Cerebellar cortex (tissue), 1 donor: ENCODE measurements around the gene NEURL4.
"Not testable (repeated sequence)": the region's sequence is repeated elsewhere in the genome, so short reads cannot be mapped to it uniquely, and the experiment has no call there.

Source experiments
- DNase-seq: peaks from one replicate; pipeline ENCODE4 v3.0.0-alpha.2; 2015; ENCODE audit warnings: low spot score

NEURL4 gene

DNA sequence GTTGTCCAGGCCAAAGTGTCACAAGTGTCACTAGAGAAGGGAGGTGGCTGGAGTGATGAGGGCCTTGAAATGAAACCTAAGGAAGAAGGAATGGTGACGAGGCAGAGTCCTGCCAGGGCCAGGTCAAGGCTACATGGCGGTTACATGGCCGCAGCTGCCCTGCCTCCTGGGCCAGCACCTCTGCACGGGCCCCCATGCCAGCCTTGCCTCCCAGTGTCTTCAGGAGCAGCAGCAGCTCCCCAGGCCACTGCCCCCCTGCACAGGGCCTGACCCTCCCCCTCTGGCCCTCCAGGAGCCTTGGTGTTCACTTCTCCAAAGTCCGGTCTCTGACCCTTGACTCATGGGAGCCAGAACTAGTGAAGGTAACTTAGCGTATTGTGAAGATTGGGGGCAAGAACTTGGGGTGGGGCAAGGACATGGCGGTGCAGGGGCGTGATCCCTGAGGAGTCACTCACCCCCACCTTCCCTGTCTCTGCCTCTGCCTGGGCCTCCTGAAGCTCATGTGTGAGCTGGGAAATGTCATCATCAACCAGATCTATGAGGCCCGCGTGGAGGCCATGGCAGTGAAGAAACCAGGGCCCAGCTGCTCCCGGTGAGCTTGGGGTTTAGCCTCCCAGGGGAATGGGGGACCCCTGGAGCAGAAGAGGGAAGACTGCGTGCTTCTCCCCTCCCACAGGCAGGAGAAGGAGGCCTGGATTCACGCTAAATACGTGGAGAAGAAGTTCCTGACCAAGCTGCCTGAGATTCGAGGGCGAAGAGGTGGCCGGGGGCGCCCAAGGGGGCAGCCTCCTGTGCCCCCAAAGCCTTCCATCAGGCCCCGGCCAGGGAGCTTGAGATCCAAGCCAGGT lies 18.7 kb upstream of the NEURL4 start:
- no peak for DNase-seq

DNA sequence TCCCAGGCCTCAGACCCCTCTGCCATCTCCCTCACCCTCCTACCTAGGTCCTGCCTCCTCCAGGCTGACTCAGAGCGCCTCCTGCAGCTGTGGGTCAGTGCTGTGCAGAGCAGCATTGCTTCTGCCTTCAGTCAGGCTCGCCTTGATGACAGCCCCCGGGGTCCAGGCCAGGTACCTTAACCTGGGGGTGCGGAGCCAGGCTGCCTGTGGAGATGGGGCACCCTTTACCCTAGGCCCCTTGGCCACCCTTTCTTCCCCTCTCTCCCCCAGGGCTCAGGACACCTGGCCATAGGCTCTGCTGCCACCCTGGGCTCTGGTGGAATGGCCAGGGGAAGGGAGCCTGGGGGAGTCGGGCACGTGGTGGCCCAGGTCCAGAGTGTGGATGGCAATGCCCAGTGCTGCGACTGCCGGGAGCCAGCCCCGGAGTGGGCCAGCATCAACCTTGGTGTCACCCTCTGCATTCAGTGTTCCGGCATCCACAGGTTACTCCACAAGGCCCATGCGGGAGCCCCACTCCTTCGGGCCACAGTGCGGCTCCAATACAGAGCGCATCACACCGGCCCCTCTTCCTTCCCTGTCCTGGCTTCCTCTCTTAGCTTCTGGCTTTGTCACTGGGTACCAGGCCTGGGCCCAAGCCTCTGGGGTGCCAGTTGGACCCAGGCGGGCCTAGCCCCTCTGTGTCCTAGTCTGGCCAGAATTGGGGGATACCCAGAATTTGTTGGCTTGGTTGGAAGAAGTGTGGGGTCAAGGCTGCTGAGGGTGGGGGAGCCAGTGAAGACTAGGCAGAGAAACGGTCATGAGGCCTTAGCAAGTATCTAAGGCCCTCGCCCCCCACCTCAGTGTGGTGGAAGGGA lies 17.9 kb upstream of the NEURL4 start:
- no peak for DNase-seq

DNA sequence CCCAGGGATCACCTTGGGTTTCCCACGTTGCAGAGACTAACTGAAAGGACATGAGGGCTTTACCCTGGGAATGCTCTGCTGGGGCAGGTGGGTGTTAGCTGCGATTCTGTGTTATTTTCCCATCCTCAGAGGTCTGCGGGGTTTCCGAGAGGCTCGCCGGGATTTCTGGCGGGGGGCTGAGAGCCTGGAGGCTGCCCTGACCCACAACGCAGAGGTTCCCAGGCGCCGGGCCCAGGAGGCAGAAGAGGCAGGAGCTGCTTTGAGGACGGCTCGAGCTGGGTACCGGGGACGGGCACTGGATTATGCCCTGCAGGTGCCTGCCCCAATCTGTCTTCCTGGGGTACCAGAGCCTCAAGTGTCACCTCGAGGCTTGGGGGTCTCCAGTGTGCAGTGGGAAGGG lies 14.1 kb upstream of the NEURL4 start:
- no peak for DNase-seq

DNA sequence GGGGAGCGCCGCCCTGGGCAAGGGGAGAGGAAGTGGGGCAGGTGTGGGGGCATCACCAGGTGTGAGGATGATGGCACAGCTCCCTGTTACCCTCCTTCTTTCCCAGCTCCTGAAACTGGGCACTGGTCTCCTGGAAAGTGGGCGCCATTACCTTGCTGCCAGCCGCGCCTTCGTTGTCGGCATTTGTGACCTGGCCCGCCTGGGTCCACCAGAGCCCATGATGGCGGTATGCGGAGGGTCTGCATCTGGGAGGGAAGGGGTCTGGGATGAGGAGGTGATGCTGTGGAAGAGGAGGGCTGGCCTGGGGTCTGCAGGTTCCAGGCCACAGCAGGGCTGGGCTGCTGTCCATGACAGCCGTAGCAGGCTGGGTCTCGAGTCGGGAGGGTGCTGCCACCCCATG lies 12.7 kb upstream of the NEURL4 start:
- no peak for DNase-seq

DNA sequence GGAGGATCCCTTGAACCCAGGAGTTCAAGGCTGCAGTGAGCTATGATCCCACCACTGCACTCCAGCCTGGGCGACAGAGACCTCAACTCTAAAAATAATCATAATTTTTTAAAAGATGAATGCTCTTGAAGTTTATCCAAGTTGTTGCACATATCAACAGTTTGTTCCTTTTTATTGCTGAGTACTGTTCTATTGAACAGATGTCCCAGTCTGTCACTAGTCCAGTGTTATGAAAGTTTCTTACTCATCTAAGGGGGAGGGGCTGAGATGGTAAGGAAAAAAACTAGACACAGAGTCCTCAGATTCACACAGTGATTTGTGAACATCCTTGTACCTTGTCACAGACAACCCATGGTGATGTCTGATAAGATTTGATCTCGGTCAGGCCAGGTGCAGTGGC lies 11.0 kb upstream of the NEURL4 start:
- DNase-seq = no peak

DNA sequence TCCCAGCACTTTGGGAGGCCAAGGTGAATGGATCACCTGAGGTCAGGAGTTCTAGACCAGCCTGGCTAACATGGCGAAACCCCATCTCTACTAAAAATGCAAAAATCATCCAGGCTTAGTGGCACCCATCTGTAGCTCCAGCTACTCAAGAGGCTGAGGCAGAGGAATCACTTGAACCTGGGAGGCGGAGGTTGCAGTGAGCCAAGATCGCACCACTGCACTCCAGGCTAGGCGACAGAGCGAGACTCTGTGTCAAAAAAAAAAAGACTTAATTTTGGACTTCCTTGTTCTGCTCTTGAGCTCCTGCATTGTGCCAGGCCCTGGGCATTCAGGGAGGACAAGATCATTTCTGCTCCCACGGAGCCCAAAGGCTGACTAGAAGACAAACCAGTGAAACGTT lies 8.5 kb upstream of the NEURL4 start:
- not testable (repeated sequence) for DNase-seq

DNA sequence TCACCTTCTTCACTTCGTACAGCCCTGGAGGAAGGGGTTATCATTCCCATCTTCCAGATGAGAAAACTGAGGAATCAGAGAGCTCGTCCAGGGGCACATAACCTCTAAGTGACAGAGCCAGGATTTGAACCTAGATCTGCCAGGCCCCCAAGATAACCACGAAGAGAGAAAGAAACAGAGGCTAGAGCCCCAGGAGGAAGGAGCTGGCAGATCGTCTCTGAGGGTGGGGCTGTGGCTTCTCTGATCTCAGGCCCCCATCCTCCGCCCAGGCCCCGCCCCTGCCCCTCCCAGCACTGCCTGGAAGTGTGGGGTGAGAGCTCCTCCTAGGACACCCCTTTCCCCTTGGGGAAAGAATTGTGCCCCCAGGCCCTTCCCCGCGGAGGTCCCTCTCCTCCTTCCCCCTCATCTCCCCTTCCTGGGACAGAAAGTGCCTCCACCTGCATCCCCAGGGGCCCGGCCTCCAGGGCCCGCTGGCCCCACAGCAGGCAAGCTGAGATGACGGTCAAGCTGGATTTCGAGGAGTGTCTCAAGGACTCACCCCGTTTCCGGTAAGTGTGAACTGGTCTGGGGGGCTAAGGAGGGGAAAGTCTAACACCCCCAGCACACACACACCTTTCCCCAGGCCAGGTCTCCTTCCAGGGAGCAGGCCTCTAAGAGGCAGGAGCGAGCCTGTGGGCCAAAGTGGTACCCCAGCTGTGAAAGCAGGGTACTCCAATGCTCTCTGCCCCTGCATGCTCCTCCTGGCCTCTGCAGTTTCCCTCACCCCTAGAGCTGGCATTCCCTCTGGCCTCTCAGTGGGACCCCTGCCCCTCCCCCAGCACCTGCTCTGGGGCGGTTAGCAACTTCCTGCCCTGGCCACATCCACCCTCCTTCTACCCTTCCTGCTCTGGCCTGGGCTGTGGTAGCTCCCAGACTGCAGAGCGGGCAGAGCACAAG lies 7.4 kb upstream of the NEURL4 start, which contains the start of gene ACAP1:
ACAP1 (plus strand) TSS at position 290 of the 936 bp plus-strand sequence; CDS start at position 496, 206 bp downstream.
- DNase-seq = no peak

DNA sequence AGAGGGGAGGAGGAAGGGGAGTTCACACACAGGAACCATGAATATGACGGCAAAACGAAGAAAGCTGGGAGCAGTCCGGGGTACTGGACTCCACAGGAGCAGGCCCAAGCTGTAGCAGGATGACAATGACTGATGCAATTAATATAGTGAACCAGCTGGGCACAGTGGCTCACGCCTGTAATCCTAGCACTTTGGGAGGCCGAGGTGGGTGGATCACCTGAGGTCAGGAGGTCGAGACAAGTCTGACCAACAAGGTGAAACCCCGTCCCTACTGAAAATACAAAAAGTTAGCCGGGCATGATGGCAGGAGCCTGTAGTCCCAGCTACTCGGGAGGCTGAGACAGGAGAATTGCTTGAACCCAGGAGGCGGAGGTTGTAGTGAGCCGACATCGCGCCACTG lies 6.6 kb upstream of the NEURL4 start:
- not testable (repeated sequence) for DNase-seq

DNA sequence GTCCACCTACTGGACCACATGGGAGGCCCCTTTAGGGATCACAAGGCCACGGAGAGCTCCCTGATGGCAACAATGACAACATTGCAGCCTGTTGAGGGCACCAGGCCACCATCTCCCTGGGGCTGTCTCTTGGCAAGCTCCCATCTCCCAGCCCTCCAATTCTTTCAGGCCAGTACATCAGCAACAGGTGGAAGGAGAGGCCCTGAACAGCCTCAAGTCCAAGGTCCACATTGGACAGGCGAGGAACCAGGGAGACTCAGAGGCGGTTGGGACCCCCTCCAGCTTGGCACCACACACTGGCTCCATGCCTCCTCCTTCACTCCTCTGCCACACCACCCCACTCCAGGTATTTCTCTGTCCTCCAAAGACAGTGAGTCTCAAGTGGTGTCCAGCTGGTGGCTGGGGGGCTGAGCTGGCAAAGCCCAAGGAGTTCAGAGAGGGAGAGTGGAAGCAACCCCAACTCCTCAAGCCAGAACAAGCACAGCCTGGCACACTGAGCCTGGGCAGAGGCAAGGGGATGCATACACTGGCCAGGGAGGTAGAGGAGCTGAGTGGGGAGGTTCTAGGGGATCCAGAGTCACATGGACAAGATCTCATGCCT lies 5.9 kb upstream of the NEURL4 start:
- no peak for DNase-seq

DNA sequence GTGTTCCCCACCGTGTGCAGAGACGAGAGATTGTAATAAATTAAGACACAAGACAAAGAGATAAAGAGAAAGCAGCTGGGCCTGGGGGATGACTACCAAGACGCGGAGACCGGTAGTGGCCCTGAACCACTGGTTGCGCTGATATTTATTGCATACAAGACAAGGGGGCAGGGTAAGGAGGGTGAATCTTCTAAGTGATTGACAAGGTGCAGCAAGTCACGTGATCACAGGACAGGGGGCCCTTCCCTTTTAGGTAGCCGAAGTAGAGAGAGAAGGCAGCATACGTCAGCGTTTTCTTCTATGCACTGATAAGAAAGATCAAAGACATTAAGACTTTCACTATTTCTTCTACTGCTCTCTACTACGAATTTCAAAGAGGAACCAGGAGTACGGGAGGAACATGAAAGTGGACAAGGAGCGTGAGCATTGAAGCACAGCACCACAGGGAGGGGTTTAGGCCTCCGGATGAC lies 3.5 kb upstream of the NEURL4 start:
- not testable (repeated sequence) for DNase-seq

DNA sequence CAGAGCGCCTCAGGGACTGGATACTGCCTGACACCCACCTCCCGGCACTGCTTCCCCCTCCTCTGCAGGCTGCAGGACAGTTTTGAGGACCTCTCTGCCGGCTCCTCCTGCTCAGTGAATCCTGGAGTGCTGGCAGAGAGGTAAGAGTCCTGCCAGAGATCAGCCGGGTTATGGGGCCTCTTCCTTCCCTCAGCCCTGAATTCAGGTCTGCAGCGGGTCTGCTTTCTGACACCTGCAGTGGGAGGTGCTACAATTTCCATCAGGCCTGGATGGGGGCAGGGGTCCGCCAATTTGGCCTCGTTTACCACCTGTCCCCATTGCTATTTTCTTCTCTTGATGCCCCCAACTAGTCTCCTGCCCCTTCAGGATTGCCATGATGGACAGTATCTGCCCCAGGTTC lies 3.0 kb upstream of the NEURL4 start:
- DNase-seq = no peak

DNA sequence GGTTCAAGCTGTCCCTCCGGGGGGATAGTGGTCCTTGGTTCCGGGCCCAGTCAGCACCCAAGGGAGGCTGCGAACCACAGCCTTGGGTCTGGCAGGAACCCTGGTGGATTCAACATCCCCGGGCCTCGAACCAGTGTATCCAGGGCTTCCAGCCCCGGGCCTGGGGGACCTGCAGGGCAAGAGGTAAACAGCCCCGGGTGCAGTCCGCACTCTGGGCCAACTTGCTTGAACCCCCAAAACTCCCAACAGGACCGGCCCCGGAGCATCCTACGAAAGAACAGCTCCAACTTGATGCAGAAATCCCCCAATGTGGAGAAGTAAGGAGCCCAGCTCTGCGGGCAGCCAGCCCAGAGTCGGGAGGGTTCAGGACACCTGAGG lies 1.5 kb upstream of the NEURL4 start:
- DNase-seq = no peak

DNA sequence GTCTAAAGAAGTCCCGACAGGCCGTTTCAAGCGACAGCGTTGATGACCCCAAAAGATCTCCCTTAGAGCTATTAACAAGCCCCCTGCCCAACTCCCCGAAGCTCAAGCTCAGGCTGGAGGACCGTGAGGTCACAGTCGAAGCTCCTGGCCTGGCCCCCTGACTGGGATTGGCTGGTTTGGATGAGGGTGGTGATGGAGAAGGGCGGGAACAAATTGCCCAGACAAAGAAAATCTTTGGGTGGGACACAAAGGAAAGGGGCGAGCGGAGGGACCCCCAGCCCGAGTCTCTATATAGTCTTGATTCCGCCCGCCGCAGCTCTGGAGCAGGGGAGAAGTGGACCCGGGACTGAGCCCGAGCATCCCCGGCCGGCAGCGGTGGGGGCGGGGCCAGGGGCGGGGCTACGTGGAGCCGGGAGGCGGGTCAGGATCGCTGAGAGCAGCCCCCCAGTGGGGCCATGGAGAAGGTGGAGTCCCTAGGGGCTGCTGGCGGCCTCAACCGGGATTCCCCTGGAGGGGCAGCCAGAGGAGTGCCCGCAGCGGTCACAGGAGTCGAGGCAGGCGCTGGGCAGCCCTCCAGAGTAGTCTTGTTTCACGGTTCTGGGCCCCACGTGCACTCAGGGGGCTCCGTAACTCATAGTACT lies 982 bp upstream of the NEURL4 start:
- peak; percentile 86 for DNase-seq

DNA sequence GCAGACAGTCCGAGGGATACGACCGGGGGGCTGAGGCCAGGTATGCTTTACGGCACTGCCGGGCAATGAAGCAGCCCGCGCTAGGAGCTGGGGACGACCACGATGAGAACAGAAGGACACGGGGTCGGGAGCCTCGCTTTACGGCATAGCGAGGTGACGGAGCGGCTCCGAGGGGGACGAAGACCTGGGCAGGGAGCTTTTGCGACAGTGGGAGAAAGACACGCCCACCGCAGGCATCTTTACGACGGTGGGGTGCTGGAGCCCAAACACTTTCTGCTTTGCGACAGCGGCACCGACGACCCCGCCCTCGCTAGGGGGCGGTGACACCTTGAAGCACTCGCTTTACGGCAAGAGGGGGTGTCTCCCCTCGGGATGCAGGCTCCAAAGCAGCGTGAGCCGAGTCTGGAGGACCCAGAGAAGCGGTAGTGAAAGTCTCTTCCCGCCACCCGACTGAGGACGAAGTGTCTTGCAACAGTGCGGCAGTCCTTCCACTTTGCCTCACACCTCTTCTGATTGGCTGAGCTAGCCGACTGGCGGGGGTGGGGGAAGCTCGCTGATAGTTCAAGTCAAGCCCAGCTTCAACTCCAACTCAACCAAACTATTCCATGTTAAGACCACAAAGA lies 350 bp upstream of the NEURL4 start:
- DNase-seq = peak; percentile 99

DNA sequence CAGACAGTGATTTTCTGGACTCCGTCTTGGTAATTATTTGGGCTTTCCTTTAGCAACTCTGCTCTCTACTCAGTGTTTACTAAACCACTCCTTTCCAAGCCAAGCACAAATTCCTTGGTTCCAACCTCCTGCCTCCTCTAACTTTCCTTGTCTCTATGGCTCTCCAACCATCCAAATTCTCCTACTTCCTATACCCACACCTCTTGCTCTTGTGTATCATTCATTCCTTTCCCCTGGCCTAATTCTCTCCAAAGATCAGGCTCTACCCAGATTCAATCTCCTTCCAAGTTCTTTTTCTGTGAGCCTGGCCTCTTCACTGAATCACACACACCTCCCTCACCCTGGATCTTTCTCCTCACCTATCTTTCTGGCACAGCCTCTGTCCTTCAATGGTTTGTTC lies 1.1 kb downstream of the NEURL4 start:
- DNase-seq = no peak

DNA sequence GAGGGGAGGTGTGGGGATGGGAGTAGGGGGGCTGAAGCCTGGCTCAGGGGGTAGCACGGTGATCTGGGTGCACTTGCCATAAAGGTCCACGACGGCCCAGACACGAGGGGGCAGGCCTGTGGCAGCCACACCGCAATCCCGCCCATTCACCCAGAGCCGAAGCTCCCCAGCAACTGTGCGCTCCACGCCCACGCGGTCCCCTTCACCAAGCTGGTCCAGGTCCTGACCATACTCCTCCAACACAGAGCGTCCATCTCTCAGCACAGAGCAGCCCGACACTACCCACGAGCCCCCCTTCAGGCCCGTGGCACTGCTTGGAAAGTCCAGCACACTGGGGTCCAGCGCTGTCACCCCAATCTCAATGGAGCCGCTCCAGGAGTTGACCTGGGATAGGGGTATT lies 1.6 kb downstream of the NEURL4 start:
- DNase-seq = no peak

DNA sequence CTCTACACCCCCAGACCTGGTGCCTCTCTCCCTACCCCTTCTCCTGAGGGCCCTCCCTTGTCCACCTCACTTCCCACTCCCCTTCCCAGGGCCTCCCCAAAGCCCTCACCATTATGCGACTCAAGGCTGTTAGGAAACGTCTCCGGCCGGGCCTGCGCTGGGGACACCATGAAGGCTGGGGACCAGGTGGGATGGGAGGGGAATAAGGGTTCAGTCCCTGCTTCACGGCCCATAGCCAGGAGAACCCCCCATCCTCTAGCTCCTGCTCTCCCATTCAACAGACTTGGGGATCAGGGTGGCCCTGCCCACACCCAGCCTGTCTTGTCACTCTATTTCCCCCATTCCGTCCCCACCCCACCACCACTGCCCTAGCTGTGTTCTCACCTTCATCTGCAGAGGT lies 2.1 kb downstream of the NEURL4 start:
- no peak for DNase-seq

DNA sequence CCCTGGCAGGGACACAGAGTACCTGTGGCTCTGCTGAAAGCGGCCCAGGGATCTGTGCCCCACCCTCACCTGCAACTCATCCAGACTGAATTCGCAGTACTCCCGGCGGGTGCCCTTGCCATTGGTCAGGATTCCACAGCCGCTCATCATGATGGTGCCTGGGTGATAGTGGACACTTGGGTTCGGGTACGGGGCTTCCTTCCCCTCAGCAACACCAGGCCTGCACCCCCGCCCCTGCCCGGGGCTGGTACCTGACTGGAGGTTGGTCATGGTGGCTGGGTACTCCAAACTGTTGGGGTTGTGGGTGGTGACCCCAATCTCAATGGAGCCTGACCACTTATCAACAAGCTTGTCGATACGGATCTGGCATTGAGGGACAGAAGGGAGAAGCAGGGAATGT lies 2.9 kb downstream of the NEURL4 start:
- no peak for DNase-seq

DNA sequence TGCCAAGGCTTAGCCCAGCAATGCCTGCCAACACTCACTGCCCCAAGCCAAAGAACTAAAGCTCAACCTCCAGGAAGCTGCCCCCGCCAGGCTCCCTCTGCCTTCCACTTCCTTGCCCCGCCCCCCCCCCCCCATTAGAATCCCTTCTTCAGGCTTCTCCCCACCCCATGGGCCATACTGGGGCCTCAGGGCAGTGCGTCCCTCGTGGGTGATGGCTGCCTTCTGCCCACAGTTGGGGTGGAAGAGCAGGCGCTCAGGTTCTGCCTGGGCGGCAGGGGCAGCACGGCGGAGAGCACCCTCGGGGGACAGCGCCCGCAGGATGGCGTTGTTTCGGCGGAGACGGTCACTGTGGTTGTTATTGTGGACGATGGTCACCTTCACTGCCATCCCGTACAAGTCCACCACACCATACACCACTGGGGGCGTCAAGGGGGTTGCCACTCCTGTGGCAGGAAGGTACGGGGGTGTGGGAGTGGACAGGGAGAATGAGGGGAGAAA lies 4.1 kb downstream of the NEURL4 start:
- no peak for DNase-seq

DNA sequence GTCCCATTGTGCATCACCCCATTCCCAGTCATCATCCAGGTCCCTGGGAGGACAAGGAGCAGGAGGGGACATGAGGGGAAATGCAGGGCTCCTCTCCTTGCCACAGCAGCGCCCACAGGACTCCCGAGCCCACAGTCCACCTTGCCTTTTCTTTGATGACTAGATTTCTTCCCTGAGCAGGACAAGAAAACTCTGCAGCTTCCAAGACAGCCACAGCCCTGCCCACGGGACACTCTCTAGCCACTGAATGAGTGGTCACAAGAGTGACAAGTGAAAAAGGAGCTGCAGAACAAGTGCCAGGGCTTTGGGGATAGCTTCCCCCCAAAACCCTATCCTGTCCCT lies 4.7 kb downstream of the NEURL4 start:
- DNase-seq = no peak
